ENCODE data around the gene RPS6KA2.

RPS6KA2 gene

GRCh38 chr6:166516251-166516884 lies 110.7 kb downstream of the RPS6KA2 start:
- DNase-seq, result no peak

- DNase-seq, result peak; percentile 55
Measured at GRCh38 chr6:166515072-166515810, 111.8 kb downstream of the RPS6KA2 start.

GRCh38 chr6:166514196-166514595 lies 112.9 kb downstream of the RPS6KA2 start:
- DNase-seq, result no peak

- no peak for DNase-seq
Measured at GRCh38 chr6:166512567-166512966, 114.5 kb downstream of the RPS6KA2 start.

GRCh38 chr6:166511316-166511715 lies 115.7 kb downstream of the RPS6KA2 start:
- no peak for DNase-seq

- no peak for DNase-seq
Measured at GRCh38 chr6:166509193-166509592, 117.9 kb downstream of the RPS6KA2 start.

GRCh38 chr6:166508726-166509125 lies 118.3 kb downstream of the RPS6KA2 start:
- DNase-seq, result no peak

- DNase-seq, result no peak
Measured at GRCh38 chr6:166507809-166508564, 119.1 kb downstream of the RPS6KA2 start.

GRCh38 chr6:166507380-166507779 lies 119.7 kb downstream of the RPS6KA2 start:
- no peak for DNase-seq

- no peak for DNase-seq
Measured at GRCh38 chr6:166505133-166505905, 121.7 kb downstream of the RPS6KA2 start.

- no peak for DNase-seq
Measured at GRCh38 chr6:166504100-166504499, 123.0 kb downstream of the RPS6KA2 start.

GRCh38 chr6:166503167-166503744 lies 123.8 kb downstream of the RPS6KA2 start:
- no peak for DNase-seq

GRCh38 chr6:166502453-166502852 lies 124.6 kb downstream of the RPS6KA2 start:
- DNase-seq, result no peak

- DNase-seq, result no peak
Measured at GRCh38 chr6:166501246-166501645, 125.8 kb downstream of the RPS6KA2 start.

GRCh38 chr6:166500246-166500645 lies 126.8 kb downstream of the RPS6KA2 start:
- DNase-seq, result no peak

- DNase-seq, result no peak
Measured at GRCh38 chr6:166499350-166500163, 127.5 kb downstream of the RPS6KA2 start.

- DNase-seq, result no peak
Measured at GRCh38 chr6:166498661-166499349, 128.2 kb downstream of the RPS6KA2 start.

- no peak for DNase-seq
Measured at GRCh38 chr6:166498228-166498627, 128.8 kb downstream of the RPS6KA2 start.

- DNase-seq, result no peak
Measured at GRCh38 chr6:166497087-166497899, 129.8 kb downstream of the RPS6KA2 start.

GRCh38 chr6:166496460-166496859 lies 130.6 kb downstream of the RPS6KA2 start:
- no peak for DNase-seq
